Lung (tissue), 12 donors: ENCODE data around the gene UBR4. TPM values are rescaled to one million over a fixed set of nuclear protein-coding genes. Genes with fewer than 3 reads are reported as not detected.

ENCODE experiments used
- ATAC-seq: fragments of 200-7000 bp; cut with Tn5 transposase; one replicate; pipeline ENCODE4 v1.9.1; 2020; ENCODE audit warnings: moderate number of reproducible peaks; ENCODE audit not compliant: insufficient read depth, low FRiP score
- DNase-seq, 3 donors: peaks; one replicate each; pipeline ENCODE4 v3.0.0-alpha.2; 2013 to 2017
- H3K27ac ChIP-seq, 2 donors: one replicate each; pipeline ENCODE4 v1.5.1; 2013; ENCODE audit warnings: mild to moderate bottlenecking in 2 of 2, moderate library complexity in 2 of 2, control low read depth in 1 of 2, inconsistent platforms in 1 of 2, low read depth in 1 of 2, low read length in 1 of 2
- H3K27me3 ChIP-seq, 3 donors: one replicate each; pipeline ENCODE4 v1.5.1; 2013; ENCODE audit warnings: low read length in 2 of 3; ENCODE audit not compliant: control insufficient read depth in 3 of 3, insufficient read depth in 3 of 3
- H3K36me3 ChIP-seq, 4 donors: one replicate each; pipeline ENCODE4 v1.5.1; 2013; ENCODE audit warnings: low read length in 4 of 4, mild to moderate bottlenecking in 1 of 4, moderate library complexity in 1 of 4; ENCODE audit not compliant: control insufficient read depth in 4 of 4, insufficient read depth in 4 of 4
- H3K4me1 ChIP-seq, 5 donors: one replicate each; pipeline ENCODE4 v1.5.1; 2013; ENCODE audit warnings: low read length in 5 of 5, mild to moderate bottlenecking in 2 of 5, moderate library complexity in 1 of 5; ENCODE audit not compliant: control insufficient read depth in 5 of 5, insufficient read depth in 5 of 5
- H3K4me3 ChIP-seq: one replicate; pipeline ENCODE4 v1.5.1; 2013; ENCODE audit warnings: mild to moderate bottlenecking, control low read depth, moderate library complexity
- H3K9ac ChIP-seq, 2 donors: one replicate each; pipeline ENCODE4 v1.5.1; 2013; ENCODE audit warnings: low read length in 2 of 2, control low read depth in 1 of 2; ENCODE audit not compliant: insufficient read depth in 1 of 2
- H3K9me3 ChIP-seq, 4 donors: one replicate each; pipeline ENCODE4 v1.5.1; 2013; ENCODE audit warnings: low read length in 3 of 4, mild to moderate bottlenecking in 1 of 4, moderate library complexity in 1 of 4; ENCODE audit not compliant: control insufficient read depth in 4 of 4, insufficient read depth in 3 of 4
- CTCF ChIP-seq: IDR thresholded peaks from 2 replicates; pipeline ENCODE4 v1.5.1; 2012; ENCODE audit warnings: mild to moderate bottlenecking; ENCODE audit errors: control extremely low read depth, extremely low read depth
- WGBS, 2 donors: extraction: QIAGEN DNeasy Blood & Tissue Kit; methylation state at CpG; one replicate each; pipeline ENCODE4 v1.1.7; 2013; 5-methylcytosine and 5-hydroxymethylcytosine counted together
- polyA plus RNA-seq, 2 donors: library from polyadenylated mRNA; stranded (reverse); fragments of 200-250 nt; gene quantifications; one replicate each; pipeline ENCODE4 v1.2.1, GENCODE V29; 2013
- total RNA-seq, 2 donors: library from RNA; depleted of rRNA in 1 of 2; stranded (reverse); fragments of >200 nt in 1 of 2; gene quantifications; one replicate each; pipeline ENCODE4 v1.2.1, GENCODE V29; 2014 to 2021
- donor health status: control.
- donor health status: control.
- donor health status: Bipolar disorder and iron deficiency.
- donor health status: healthy.
- donor health status: DM: yes; HTN: yes; CAD: no.

UBR4 gene
- total and polyA plus RNA-seq, 4 donors = 90.8 to 128 (median 113) TPM

GRCh38 chr1:19086176-19086875 lies 123.7 kb downstream of the UBR4 start:
- H3K4me3 ChIP-seq = no peak overlapping the region
- H3K27me3 ChIP-seq = no peaks in the 10 kb centered on the region
- DNase-seq (no peak), ATAC-seq (no peak)
- WGBS, 2 donors = 77 to 87% methylated on average over 21 of the region's 21 CpGs
- H3K36me3 ChIP-seq = peaks cover 14 to 80% (median 71%) of the 10 kb centered on the region in 4 donors
- peak overlapping the region in 1 of 2 donors; percentile 64 for H3K27ac ChIP-seq
- no peak overlapping the region for H3K9ac ChIP-seq
- no peaks in the 10 kb centered on the region for H3K9me3 ChIP-seq
- no peak for TF ChIP-seq CTCF
- peaks cover 0 to 17% (median 9%) of the 10 kb centered on the region in 5 donors for H3K4me1 ChIP-seq

GRCh38 chr1:19084206-19084738 lies 125.8 kb downstream of the UBR4 start:
- WGBS, 2 donors = 94 to 95% methylated on average over 20 of the region's 20 CpGs
- no peak for TF ChIP-seq CTCF
- H3K4me1 ChIP-seq = peaks cover 0 to 18% (median 10%) of the 10 kb centered on the region in 5 donors
- H3K9ac ChIP-seq = no peak overlapping the region
- H3K9me3 ChIP-seq = no peaks in the 10 kb centered on the region
- no peak overlapping the region for H3K4me3 ChIP-seq
- peaks cover 18 to 79% (median 75%) of the 10 kb centered on the region in 4 donors for H3K36me3 ChIP-seq
- no peak overlapping the region for H3K27ac ChIP-seq
- DNase-seq (no peak), ATAC-seq (no peak)
- H3K27me3 ChIP-seq = no peaks in the 10 kb centered on the region

GRCh38 chr1:19083081-19083480 lies 127.0 kb downstream of the UBR4 start:
- H3K9me3 ChIP-seq = no peaks in the 10 kb centered on the region
- no peak overlapping the region for H3K9ac ChIP-seq

More at GRCh38 chr1:19083081-19083480, 127.0 kb downstream of the UBR4 start:
- 61 to 69% methylated on average over 7 of the region's 7 CpGs for WGBS, 2 donors
- H3K4me1 ChIP-seq = peaks cover 0 to 20% (median 9%) of the 10 kb centered on the region in 5 donors
- H3K36me3 ChIP-seq = peaks cover 28 to 76% (median 68%) of the 10 kb centered on the region in 4 donors
- no peak for ATAC-seq
- no peak for TF ChIP-seq CTCF
- H3K4me3 ChIP-seq = no peak overlapping the region
- DNase-seq = no peak
- H3K27ac ChIP-seq = peak overlapping the region in 1 of 2 donors; percentile 48
- no peaks in the 10 kb centered on the region for H3K27me3 ChIP-seq
